NB4 (cell line): Measurements from ENCODE around the gene DOK3.

ENCODE experiments used
- MYC ChIP-seq: IDR thresholded peaks from 2 replicates; pipeline ENCODE4 v1.6.1; 2011; ENCODE audit warnings: low read depth, low read length
- POLR2A ChIP-seq: IDR thresholded peaks from 2 replicates; pipeline ENCODE4 v1.6.1; 2011; ENCODE audit warnings: mild to moderate bottlenecking; ENCODE audit not compliant: insufficient read length; ENCODE audit errors: extremely low read depth
- TF ChIP-seq, protein P1 (sequence below): IDR thresholded peaks from one replicate; pipeline ENCODE4 v1.5.1; 2012; ENCODE audit warnings: low read depth, low read length
- TF ChIP-seq, protein P2 (sequence below): IDR thresholded peaks from 2 replicates; pipeline ENCODE4 v1.6.1; 2011; ENCODE audit warnings: low read depth, low read length

DNA sequence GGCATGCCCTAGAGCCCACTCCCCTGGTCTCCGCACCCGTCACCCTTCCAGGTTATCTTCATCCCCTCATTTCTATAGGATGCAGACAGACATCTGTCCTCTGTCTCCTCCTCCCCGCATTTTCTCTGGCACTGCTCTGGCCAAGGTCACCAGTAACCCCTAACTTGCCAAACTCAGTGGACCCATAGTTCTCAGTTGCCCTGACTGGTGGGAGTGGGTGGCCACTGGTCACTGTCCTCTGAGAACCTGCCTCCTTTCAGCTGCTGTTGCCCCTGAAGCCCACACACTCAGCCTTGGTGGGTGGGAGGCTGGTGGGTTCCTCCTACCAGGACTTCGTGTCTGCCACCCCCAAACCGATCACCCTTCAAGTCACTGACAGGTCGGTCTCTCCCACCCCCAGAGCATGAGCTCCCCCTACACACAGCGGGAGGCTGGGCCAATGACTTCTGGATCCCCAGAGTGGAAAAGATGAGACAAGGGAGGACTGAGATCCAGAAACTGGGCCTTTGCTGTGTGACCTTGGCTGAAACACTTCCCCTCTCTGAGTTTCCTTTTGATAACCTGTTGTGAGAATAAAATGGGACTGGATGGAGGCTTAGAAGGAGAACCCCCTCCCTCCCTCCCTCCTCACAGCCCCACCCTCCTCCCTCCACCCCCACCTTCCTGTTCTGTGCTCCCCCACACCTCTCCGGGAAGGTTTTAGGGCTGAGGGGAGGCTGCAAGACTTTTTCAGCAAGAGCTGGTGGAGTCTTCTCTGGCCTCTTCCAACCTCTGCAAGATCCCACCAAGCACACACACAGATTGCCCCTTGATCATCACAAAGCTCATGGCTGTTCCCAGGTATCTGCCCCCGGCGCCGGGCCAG lies 33.8 kb downstream of the DOK3 start:
- TF ChIP-seq, protein P1, sequence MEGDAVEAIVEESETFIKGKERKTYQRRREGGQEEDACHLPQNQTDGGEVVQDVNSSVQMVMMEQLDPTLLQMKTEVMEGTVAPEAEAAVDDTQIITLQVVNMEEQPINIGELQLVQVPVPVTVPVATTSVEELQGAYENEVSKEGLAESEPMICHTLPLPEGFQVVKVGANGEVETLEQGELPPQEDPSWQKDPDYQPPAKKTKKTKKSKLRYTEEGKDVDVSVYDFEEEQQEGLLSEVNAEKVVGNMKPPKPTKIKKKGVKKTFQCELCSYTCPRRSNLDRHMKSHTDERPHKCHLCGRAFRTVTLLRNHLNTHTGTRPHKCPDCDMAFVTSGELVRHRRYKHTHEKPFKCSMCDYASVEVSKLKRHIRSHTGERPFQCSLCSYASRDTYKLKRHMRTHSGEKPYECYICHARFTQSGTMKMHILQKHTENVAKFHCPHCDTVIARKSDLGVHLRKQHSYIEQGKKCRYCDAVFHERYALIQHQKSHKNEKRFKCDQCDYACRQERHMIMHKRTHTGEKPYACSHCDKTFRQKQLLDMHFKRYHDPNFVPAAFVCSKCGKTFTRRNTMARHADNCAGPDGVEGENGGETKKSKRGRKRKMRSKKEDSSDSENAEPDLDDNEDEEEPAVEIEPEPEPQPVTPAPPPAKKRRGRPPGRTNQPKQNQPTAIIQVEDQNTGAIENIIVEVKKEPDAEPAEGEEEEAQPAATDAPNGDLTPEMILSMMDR = no peak
- TF ChIP-seq POLR2A = no peak
- TF ChIP-seq MYC = no peak
- TF ChIP-seq, protein P2, sequence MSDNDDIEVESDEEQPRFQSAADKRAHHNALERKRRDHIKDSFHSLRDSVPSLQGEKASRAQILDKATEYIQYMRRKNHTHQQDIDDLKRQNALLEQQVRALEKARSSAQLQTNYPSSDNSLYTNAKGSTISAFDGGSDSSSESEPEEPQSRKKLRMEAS = no peak
